A549 (cell line): Measurements from ENCODE around the gene ENTPD2.

Experiments used
- CTCF ChIP-seq: fragments of >200 bp; sonication (Bioruptor Twin); formaldehyde crosslinking; IDR thresholded peaks from 3 replicates; pipeline ENCODE4 v1.5.1; 2016
- POLR2A ChIP-seq: IDR thresholded peaks from 2 replicates; pipeline ENCODE4 v1.6.1; 2012; ENCODE audit warnings: mild to moderate bottlenecking, low read length

GRCh38 chr9:137006116-137007003 lies 47.5 kb downstream of the ENTPD2 start:
- TF ChIP-seq POLR2A (no peak), CTCF (no peak)
